ENCODE results near the gene KRTAP19-5. TPM values are rescaled to one million over a fixed set of nuclear protein-coding genes. Genes with fewer than 3 reads are reported as not detected.

KRTAP19-5 gene
- total and polyA plus RNA-seq, 2 donors (not counting 3 experiments of a cell fraction or from before 2014, with no cell fraction given) = not detected

DNA sequence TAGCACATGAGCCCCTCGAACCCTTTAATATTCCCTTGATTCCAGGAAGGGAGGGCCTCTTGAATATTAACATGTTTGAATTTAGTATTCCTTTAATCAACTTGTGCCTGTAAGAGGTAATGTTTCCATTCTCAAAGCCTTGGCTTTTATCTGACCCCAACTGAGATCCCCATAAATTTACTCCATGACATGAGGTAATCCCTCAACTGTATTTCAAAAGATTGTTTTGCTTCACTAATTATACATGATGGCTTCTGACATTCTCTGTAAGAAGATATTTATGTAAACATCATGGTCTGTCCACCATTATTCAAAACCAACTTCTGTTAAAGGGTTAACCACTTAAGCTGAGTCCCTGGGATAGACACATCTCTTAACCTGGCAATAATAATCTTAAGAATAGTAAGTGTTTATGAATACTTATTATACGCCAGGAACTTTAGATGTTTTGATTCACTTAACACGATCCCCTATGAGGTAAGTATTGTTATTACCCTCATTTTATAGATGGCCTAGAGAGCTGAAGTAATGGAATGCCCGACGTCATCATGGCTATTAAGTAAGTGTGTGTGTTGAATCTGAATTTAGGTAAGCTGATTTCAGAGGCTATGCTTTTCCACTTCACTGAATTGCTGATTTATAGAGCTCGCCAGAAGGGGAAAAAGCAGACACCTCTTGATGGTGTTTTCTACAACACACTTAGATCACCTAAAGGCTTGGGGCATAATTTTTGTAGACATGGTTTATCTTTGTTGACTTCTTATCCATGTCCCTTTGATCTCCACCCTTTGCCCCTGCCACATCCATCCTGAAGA, 32.8 kb downstream of the KRTAP19-5 start:
- Histone ChIP-seq H3K27ac (ENCODE audit: insufficient read depth, low read depth, low read length) (no peak overlapping the region), H3K27me3 (ENCODE audit: control insufficient read depth in 2 of 2, insufficient read depth in 2 of 2, low read length in 2 of 2) (no peaks in the 10 kb centered on the region), H3K79me2 (ENCODE audit: control insufficient read depth, insufficient read depth, low read length) (no peaks in the 10 kb centered on the region), H3K9me1 (replicated peaks; ENCODE audit: control insufficient read depth, extremely low read depth, insufficient read depth, low read length) (no peaks in the 10 kb centered on the region), H3K9ac (replicated peaks; ENCODE audit: extremely low read depth, insufficient read depth, low read length) (no peak overlapping the region), H3K4me2 (ENCODE audit: insufficient read depth, low read length) (no peak overlapping the region), H3K36me3 (ENCODE audit: control insufficient read depth in 2 of 2, extremely low read depth in 1 of 2, insufficient read depth in 2 of 2, low read length in 2 of 2) (no peaks in the 10 kb centered on the region), H3K4me1 (ENCODE audit: control insufficient read depth, extremely low read depth, insufficient read depth, low read length) (no peaks in the 10 kb centered on the region), H3K4me3 (replicated peaks in 1 of 3; ENCODE audit: insufficient read depth in 1 of 3, low read depth in 1 of 3, low read length in 3 of 3) (no peak overlapping the region), H3K9me3 (replicated peaks; ENCODE audit: control insufficient read depth, insufficient read depth, low read length) (peaks cover 6% of the 10 kb centered on the region), H2AFZ (ENCODE audit: low read depth, low read length) (no peak overlapping the region), H4K20me1 (replicated peaks; ENCODE audit: control insufficient read depth, extremely low read depth, insufficient read depth, low read length) (no peaks in the 10 kb centered on the region)
- DNase-seq (ENCODE audit: low read depth, low spot score) (no peak), FAIRE-seq (no peak)
- intact Hi-C loops (cut with micrococcal nuclease) = no loop called here
- POLR2A ChIA-PET = no interaction called here
- dilution Hi-C loops (cut with MboI; ENCODE audit: extremely low pct_ligation_motif_present, low sequenced_read_pairs) = no loop called here
- CTCF ChIA-PET = no interaction called here
- no TSS peak for BruUV-seq (replicated peaks)
- TF ChIP-seq, protein P1, sequence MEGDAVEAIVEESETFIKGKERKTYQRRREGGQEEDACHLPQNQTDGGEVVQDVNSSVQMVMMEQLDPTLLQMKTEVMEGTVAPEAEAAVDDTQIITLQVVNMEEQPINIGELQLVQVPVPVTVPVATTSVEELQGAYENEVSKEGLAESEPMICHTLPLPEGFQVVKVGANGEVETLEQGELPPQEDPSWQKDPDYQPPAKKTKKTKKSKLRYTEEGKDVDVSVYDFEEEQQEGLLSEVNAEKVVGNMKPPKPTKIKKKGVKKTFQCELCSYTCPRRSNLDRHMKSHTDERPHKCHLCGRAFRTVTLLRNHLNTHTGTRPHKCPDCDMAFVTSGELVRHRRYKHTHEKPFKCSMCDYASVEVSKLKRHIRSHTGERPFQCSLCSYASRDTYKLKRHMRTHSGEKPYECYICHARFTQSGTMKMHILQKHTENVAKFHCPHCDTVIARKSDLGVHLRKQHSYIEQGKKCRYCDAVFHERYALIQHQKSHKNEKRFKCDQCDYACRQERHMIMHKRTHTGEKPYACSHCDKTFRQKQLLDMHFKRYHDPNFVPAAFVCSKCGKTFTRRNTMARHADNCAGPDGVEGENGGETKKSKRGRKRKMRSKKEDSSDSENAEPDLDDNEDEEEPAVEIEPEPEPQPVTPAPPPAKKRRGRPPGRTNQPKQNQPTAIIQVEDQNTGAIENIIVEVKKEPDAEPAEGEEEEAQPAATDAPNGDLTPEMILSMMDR (IDR thresholded peaks at IDR 0.05; ENCODE audit: extremely low read depth in 1 of 2, insufficient read depth in 1 of 2, low read depth in 1 of 2, low read length in 2 of 2) = no peak
- TF ChIP-seq POLR2A (IDR thresholded peaks at IDR 0.05; ENCODE audit: low read depth, low read length) (no peak), MYC (IDR thresholded peaks at IDR 0.05; ENCODE audit: low read depth, low read length) (no peak), FOS (IDR thresholded peaks at IDR 0.05; ENCODE audit: borderline replicate concordance, insufficient read depth, low read length) (no peak), EZH2 (IDR thresholded peaks at IDR 0.05; ENCODE audit: borderline replicate concordance, low read depth, low read length, severe bottlenecking) (no peak), JUN (IDR thresholded peaks at IDR 0.05; ENCODE audit: borderline replicate concordance, insufficient read depth, insufficient read length, low read depth) (no peak), GATA2 (IDR thresholded peaks at IDR 0.05; ENCODE audit: insufficient read depth, insufficient read length, low read depth, low read length) (no peak), POLR2AphosphoS5 (IDR thresholded peaks at IDR 0.05; ENCODE audit: insufficient read depth, low read depth, low read length) (no peak)
- TF ChIP-seq, protein P2, sequence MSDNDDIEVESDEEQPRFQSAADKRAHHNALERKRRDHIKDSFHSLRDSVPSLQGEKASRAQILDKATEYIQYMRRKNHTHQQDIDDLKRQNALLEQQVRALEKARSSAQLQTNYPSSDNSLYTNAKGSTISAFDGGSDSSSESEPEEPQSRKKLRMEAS (IDR thresholded peaks at IDR 0.05; ENCODE audit: insufficient read depth, insufficient read length) = no peak

Data from endothelial cell of umbilical vein (primary cell).